NCI-H2081 treated with DMSO at 0.1 percent for 48 hours (cell line): Measurements from ENCODE around the gene RNF220.

Source experiments
- DNase-seq: peaks from one replicate; lab custom pipeline; 2025; lab: John Stamatoyannopoulos, UW

The RNF220 gene

DNA sequence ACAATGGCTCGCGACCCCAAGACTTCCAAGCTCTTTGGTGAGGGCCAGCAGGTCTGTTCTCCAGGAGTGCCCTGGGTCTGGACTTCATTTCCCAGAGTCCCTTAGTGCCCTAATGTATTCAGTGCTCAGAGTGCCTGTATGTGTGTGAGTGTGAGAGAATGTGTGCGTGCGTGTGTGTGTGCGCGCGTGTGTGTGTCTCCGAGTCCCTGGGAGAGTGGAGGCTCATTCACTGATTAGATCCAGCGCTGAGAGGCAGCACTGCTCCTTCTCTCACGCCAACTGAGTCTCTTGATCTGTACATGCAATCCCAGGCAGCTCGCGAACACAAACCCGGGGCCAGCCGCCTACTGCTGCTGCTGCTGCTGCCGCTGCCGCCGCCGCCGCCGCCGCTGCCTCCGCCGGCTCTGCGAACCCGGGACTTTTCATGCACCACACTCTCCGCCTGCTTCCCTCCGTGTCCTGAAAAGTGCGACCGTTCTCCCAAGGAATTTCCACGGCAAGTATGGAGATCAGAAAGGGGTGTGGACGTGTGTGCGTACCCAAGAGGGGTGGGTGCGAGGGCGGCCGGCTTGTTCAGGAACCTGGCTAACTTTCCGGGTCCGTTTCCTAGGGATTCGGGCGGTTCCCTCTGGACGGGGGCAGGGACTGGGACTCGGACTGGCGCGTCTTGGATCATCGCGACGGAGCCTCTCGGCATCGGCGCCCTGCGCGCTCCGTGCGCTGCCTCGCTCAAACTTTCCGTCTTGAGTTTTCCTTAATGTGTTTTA, at the start of gene RNF220:
TSS of gene RNF220 (plus strand) at position 225 of the 767 bp plus-strand sequence.
- DNase-seq: no peak

DNA sequence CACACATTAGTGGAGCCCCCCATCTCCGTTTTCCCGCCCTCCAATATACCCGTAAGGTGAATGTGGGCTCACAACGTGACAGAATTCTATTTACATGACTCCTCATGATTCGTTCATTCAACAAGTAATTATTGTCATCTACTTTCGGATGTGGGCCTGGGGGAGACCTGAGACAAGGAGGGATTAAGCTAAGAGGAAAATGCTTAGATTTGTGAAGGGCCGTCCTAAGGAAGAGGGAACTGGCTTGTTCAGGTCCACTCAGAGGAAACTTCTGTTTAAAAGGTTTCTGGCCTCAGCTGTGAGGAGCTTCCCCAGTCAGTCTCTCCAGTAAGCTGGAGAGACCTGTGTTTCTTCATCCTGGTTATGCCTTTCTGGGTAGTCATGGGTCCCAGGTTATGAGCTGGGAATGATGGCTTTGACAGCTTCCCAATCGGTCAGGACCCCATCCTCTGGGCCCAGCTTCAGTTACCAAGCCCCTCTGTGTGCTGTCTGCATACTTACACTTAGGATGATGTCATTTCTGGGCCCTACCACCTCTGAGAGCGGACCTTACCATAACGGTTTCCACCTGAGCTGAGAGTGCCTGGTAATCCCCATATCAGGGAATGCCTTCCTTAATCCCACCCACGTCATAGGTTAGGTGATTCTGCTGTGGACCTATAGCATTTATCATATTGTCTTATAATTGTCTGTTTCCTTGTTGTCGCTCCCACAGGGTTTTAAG, 49.3 kb upstream of the RNF220 start:
- DNase-seq: no peak

DNA sequence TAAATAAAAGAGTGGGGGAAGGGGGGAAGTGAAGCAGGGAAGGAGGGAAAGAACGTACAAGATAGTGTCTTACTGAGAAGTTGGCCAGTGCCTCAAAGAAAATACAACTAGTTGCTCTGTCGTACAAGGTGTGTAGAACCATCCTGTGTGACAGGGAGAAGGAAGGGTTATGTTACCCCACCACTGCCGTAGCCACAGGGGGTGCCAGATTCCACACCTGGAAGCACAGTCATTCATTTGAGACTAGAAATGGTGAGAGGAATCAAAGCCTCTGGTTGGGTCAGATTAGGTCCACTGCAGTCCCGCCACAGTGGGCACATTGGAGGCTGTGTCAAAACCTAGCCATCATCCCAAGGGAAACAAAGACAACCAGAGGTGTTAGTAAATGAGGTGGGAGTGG, 47.3 kb upstream of the RNF220 start:
- no peak for DNase-seq

DNA sequence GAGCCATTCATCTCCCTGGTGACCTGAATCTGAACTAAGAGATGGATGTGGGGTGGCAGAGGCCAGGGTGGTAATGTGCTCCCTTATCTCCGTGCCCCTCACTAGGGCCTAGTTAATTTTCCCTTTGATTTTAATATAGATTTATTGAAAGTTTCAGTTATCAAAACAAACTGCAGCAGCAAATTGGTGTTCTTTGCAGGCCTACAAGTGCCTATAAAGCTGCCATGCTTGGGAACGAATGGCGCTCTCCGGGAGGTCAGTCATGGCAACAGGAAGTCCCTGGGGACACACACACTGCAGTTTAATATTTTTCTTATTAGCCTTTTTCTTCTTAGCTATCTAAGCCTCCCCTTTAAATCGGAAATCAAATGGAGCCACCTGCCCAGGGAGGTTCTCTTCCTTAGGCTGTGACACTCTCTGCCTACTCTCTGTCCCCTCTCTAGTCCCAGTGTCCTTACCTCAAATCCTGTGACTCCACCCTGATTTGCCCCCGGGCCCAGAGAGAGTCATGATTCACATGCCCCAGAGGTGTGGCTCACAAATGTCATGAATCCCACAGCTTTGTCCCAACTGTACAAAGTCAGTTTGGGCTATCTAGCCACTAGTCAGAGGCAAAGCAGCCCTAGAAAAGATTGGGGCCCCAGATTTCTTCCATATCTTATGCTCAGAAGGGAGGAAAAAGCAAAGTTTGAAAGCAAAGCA, 45.7 kb upstream of the RNF220 start:
- no peak for DNase-seq

DNA sequence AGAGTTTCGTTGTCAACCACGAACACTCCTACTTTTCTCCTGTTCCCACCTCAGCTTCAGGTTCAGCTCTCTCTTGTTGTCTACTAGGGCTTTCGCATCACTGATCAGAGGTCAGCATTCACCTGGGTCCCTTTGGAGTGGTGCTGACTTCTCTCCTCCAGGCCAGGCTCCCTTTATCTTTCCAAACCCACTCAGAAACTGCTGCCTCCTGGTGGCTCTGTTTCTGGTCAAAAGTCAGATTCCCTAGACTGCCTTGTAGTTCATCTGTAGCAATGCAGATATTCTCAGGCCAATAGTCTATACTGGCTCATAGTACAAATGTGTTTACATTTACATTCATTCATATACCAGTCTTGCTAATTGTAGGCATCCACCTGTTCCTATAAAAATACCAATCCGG, 43.6 kb upstream of the RNF220 start:
- no peak for DNase-seq

DNA sequence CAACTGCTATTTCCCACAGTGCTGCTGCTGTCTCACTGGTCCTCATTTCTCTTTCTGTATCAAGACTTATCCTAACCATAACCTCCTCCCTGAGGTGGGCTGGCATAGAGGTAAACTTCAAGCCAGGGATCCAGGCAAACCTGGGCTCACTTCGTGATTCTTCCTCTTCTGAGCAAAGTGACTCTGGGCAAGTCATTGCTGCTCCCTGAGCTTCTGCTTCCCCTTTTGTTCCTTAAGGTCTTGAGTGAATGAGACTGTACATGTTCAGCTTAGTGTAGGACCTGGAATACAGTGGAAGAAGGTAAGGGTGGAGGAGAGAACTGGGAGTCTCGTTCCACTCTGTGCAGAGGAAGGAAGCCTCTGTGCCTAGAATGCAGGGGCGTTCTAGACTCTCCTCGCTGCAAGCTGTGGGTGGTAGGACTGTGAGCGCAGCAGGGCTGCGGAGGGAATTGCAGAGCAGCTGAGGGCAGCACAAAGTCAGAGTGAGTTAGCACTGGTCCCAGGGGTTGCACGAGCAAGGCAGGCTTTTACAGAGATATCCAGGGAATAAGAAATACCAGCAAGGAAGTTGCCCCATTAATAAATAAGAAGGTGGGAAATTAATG, 38.6 kb upstream of the RNF220 start:
- DNase-seq: no peak

DNA sequence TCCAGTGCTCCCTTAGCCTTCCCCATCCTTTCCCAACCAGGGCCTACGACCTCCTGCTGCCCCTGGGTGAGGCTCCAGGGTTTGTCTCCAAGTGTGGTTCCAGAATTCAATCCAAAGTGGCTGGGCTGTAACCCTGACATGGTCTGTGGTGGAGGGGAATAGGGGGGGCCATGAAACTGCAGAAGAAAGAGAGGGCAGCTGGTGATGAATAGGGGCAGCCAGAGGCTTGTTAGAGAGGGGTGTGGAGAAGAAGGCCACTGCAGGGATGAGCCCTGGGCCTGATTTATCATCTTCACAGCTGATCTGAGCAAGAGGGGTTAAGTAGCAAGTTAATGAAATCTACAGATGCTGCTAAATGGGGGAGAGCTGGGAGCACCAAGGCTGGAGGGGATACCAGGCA, 37.1 kb upstream of the RNF220 start:
- DNase-seq: no peak

DNA sequence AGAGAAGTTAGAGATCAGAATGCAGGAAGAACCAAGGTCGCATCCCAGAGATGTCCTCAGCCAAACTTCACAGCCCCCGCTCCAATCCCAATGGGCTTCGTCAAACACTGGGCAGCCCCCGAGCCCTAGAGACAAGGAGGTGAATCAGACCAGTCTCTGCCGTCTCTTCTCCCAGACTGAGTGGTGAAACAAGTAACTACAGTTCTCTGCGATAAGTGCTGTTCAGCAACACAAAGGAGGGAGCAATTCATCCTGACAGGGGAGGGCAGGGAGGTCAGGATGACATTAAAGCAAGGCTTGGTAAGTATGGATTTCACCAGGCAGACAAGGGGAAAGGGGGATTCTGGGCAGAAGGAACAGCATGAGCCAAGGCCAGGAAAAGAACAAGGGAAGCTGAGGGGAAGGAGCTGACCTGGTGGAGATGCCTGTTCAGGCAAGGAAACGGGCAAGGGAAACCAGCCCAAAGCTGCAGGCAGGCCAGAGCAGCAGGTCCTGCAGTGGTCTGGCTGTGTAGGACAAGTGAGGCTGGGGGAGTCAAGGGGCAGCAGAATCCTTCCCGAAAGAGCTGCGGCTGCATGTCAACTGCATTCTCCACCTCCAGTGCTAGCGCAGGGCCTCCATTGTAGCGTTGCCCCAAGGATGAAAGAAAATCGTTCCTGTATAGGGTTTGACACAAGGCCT, 36.4 kb upstream of the RNF220 start:
- no peak for DNase-seq

DNA sequence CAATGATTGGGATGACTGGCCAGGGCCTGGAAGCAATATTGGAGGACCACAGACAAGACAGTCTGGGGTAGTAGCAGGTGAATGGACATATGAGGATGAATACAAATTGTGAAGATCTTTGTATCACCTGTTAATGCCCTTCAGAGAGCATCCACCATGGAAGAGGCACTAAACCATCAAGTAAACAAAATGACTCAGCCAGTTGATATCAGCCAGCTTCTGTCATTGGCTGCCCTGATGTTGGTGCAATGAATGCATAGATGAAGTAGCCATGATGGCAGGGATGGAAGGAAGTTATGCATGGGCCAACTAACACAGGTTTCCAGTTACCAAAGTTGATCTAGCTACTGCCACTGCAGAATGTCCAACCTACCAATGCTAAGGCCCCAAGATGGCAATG, 33.8 kb upstream of the RNF220 start:
- DNase-seq: no peak

DNA sequence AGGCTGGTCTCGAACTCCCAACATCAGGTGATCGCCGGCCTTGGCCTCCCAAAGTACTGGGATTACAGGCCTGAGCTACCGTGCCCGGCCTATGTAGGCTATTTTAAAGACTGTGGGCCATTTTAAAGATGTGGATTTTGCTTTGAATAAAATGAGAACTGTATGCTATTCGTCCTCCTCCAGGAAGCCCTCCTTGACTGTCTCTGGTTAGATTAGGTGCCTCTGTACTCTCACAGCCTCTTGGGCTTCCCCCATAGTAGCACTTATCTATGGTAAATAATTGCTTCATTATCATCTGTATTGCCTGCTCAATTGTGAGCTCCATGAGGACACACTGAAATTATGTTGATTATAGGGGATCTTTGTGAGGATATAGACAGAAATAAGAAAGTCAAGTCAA, 29.5 kb upstream of the RNF220 start:
- no peak for DNase-seq

DNA sequence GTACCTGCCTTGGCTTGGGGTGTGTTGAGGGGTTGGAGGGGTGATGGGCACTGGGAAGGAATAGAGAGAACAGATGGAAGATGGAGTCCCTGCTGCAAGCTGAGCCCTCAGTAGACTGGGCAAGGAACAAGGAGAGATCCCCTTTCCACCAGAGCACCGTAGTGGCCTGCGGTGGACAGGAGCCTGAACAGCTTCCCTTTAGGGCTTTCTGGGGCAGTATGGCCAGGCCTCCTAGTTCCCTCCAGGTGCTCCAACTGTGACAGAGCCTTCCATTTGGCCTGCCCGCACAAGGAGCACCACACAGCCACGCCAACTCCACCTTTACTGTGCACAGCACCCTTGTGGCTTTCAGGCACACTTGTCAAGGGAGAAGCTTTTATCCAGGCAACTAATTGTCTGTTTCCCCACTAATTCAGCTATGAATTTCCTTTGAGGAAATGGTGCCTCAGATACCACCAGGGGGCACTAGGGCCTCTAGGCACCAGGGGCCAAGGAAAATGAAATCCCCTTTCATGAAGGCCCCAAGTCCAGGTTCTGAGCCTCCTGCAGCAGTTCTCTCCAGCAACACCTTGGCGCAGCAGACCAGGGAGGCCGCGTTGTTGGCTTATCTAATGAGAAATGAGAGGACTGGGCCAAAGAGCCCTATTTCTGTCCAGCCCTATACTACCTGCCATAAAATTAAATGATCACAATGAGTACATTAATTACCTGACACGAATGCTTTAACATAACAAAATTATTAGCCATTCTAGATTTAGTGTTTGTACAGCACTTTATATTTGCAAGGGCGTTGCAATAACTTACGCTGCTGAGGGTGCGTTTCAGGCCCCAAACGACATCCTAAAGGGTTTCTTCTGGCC, 26.9 kb upstream of the RNF220 start:
- DNase-seq: no peak

DNA sequence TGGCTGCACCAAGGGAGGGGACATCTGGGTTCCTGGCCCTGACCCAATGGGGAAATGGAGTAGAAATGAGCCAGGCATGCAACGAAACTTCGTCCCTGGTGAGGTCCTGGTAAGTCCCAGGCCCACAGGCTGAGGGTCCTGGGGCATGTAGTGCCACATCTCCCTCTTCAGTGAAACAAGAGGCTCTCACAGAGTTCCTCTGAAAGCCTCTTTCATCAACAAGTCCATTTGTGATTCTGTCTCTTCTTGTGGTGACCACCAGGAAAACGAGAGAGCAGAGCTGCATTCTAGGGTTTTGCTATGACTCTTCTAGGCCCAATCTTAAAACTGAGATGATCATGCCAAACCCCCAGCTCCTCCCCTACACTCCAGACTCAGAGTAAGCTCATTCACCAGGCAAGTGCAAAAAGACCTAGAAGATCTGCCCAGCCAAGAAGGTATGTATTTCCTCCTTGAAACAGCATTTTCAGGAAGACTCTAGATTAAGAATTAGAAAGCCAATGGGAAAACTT, 24.3 kb upstream of the RNF220 start:
- no peak for DNase-seq

DNA sequence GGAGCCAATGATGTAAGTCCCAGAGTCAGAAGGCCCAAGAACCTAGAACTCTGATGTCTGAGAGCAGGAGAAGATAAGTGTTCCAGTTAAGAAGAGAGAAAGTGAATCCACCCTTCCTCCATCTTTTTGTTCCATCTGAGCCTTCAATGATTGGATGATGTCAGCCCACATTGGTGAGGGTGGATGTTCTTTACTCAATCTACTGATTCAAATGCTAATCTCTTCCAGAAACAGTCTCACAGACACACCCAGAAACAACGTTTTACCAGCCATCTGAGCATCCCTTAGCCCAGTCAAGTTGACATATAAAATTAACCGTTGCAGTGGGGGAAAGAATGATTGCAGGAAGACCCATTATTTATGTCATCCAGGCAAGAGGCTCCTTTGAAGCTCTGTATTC, 16.5 kb upstream of the RNF220 start:
- DNase-seq: no peak

DNA sequence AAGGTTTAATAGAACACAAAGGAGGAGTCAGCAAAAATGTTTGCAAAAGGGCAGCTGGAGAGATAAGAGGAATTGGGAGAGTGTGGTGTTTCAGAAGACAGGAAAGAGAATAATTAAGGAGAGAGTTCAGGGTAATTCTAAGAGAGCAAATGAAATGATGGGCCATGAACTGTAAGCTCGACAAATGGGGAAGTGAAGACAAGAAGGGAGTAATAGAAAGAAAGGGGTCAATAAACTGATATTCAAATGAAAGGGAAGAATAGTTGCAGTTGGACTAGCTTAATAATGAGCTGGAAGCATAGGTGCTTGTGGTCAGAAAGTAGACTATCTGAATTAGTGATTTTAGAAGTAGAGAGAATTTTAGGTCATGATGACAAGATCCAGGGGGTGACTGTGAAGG, 15.6 kb upstream of the RNF220 start:
- DNase-seq: no peak

DNA sequence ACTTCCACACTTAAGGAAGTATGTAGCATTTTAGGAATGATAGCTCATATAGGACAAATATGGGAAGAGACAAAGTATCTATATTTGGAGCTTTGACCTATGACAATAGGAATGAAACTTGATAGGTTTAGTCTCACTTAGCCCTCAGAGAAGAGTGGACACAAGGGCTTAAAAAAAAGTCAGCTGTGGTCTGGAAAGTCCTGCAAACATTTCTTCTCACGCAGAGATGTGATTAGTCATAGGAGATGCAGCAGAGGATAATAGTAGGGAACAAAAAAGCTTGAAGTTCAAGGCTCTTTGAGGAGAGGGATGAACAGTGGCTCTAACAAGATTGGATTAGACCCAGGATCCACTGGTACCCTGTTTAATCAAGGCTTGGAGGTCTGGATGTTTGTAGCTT, 14.8 kb upstream of the RNF220 start:
- DNase-seq: no peak

DNA sequence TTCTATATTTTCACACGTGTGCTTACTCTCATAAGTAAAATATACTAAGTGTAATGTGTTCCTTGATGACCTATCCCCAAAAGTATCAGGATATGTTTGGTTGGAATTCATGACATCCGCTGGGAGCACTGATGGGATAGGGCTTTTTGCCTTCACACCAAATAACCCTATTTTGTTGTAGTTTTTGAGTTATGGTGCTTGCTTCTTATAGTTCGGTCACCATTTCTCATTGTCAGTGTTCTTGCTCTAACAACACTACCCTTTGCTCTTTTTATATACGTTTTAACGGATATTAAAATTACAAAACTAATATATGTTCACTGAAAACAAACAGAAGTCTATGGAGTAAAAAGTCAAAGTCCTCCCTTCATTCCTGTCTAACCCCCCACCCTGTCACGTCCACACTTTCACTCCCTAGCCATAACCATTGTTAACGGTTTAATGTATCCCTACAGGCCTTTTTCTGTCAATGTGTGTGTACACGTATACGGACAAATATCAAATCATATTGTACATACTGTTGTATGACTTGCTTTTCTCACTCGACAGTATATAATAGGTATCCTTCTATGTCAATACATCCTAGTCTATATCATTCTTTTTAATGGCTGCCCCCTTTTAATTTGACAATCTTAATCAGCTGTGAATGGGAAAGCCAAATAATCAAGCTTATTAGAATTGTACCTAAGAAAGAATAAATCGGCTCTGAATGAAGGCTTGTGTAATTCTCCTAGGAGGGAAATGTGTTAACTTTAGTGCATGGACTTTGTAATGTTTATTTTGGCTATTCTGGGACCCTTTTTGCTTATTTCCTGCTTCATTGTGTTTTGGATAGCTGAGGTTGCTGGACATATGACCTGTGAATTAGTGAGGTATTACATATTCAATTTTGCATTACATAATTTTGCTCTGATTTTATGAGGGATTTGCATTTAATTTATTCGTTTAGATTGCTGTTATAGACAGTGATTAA, 3.5 kb upstream of the RNF220 start:
- no peak for DNase-seq

DNA sequence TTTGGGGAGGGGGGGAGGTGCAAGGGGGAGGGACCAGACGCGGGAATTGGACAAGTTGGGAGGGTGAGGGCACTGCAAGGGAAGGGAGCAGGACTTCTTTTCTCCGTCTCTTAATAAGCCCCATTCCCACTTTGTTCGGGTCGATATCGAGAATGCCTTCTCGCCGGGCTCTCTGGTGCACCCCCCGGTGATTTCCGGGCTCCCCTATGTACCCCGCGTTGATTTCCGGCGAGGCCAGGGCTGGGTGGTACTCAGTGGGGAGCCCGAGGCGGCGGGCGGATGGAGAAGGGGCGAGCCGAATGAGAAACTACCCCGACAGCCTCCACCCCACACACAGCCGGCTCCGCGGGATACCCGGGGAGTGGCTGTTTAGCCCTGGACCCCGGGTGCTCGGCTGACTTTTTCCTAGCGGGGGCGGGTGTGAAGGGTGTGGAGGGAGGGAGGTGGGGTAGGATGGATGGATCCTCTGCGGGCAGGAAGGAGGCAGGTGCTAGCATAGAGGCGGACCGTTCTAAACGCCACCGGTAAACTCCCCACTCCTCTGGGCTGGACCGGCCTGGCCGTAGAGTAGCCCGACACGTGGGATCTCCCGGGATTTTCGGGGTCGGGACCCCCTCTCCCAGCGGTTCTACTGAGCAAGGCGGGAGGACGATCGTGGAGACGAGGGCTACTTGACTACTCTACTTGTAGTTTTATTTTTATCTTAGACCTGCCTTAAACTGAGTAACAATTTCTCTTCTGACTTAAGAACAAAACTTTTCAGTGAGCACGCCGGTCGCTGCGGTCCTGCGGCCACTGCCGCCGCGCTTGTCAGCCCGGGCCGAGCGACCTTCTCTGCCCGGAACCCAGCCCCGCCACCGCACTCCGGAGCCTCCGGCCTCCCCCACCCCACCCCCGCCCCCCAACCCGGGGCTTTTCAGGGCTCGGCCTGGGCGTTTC, 1.0 kb downstream of the RNF220 start:
- no peak for DNase-seq

DNA sequence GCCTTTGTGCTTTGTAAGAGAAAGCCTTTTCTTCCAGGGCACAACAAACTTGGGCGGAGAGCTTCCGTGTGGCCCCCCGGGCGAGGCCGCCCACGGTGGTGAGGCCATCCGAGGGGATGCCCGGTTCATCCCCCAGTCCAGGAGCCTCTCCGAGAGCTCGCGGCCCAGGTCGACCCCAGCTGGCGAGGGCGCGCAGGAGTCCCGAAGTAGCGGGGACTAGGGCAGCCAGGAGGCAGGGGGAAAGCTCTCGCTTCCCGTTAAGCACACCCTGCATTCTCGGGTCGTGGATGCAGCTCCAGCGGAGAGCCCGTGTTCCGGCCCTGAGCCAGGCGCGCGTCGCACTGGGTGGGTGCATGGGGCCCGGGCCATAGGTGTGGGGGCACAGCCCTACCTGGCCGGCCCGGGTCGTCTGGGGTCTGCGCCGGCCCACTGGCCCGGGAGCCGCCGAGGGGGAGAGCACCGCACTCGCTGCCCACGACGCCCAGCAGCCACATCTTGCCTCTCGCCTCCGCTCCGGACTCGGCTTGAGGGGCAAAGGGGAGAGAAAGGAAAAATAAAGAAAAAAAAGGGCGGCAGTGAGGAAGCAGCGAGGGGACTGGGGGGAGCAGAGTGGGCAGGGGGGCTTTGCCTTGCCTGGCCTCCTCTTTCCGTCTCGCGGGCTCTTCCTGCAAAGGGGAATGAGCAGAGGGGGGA, 1.8 kb downstream of the RNF220 start:
- no peak for DNase-seq
